GM12878 (cell line): ENCODE results near the gene PAEP. TPM values are rescaled to one million over a fixed set of nuclear protein-coding genes. Genes with fewer than 3 reads are reported as not detected.

ENCODE experiments used
- ATAC-seq: fragments of 200-7000 bp; cut with Tn5 transposase; 3 replicates; pipeline ENCODE4 v1.9.1; 2020; ENCODE audit warnings: mild to moderate bottlenecking, moderate library complexity
- BruUV-seq: library from RNA; stranded (reverse); fragments of 400-500 nt; replicated peaks from 2 replicates; lab custom pipeline; 2021; lab: Mats Ljungman, UMichigan
- CTCF ChIA-PET: fragments of 300-600 bp; sonication (Branson Sonifier 250); formaldehyde crosslinking; extraction: SDS; loops from one replicate; lab custom pipeline; 2021; ENCODE audit warnings: inconsistent platforms; lab: Yijun Ruan, JAX
- POLR2A ChIA-PET: fragments of 350-600 bp; formaldehyde crosslinking; extraction: SDS; loops from one replicate; lab custom pipeline; 2021; ENCODE audit warnings: inconsistent platforms; lab: Charles Lee
- RAD21 ChIA-PET: fragments of 300-600 bp; sonication (Branson Sonifier 250); formaldehyde crosslinking; loops from one replicate; lab custom pipeline; 2023; ENCODE audit warnings: antibody characterized with exemption; ENCODE audit not compliant: unreplicated experiment; lab: Charles Lee
- SMC1A ChIA-PET: fragments of 300-600 bp; sonication (Branson Sonifier 250); formaldehyde crosslinking; loops from one replicate; lab custom pipeline; 2023; ENCODE audit not compliant: unreplicated experiment, uncharacterized antibody; lab: Charles Lee
- DNase-seq: peaks from one replicate; pipeline ENCODE4 v3.0.0-alpha.2; 2011; ENCODE audit warnings: low read depth, low spot score
- FAIRE-seq: peaks from 3 replicates; lab custom pipeline; 2011; peaks lifted over from hg19 to GRCh38; lab: Jason Lieb, UNC
- H2AFZ ChIP-seq: 2 replicates; pipeline ENCODE4 v1.6.0; 2011; ENCODE audit warnings: low read depth, low read length, control low read depth; ENCODE audit not compliant: control insufficient read depth
- H3K27ac ChIP-seq: 2 replicates; pipeline ENCODE4 v1.5.1; 2011; ENCODE audit warnings: control low read depth; ENCODE audit not compliant: control insufficient read depth, insufficient read depth
- H3K27me3 ChIP-seq, 2 experiments: replicated peaks in 1 of 2; 2 replicates each; pipeline versions ENCODE4 v1.6.0 to v1.6.1; 2011; ENCODE audit warnings: low read length in 1 of 2; ENCODE audit not compliant: control insufficient read depth in 2 of 2, insufficient read depth in 2 of 2
- H3K36me3 ChIP-seq, 2 experiments: 2 replicates each; pipeline ENCODE4 v1.5.1; 2011; ENCODE audit warnings: low read length in 1 of 2; ENCODE audit not compliant: control insufficient read depth in 2 of 2, insufficient read depth in 2 of 2
- H3K4me1 ChIP-seq: 2 replicates; pipeline ENCODE4 v1.6.1; 2011; ENCODE audit warnings: mild to moderate bottlenecking, low read length, moderate library complexity, mixed read lengths; ENCODE audit not compliant: control insufficient read depth, insufficient read depth
- H3K4me2 ChIP-seq: 2 replicates; pipeline ENCODE4 v1.6.0; 2011; ENCODE audit warnings: control low read depth; ENCODE audit not compliant: control insufficient read depth, insufficient read depth
- H3K4me3 ChIP-seq: fragments of 200-600 bp; sonication (generic); 2 replicates; pipeline ENCODE4 v1.5.1; 2016
- H3K79me2 ChIP-seq: 2 replicates; pipeline ENCODE4 v1.6.0; 2011; ENCODE audit warnings: low read length; ENCODE audit not compliant: control insufficient read depth, insufficient read depth
- H3K9ac ChIP-seq: 2 replicates; pipeline ENCODE4 v1.8.0; 2011; ENCODE audit warnings: low read length, control low read depth, mixed read lengths; ENCODE audit not compliant: control insufficient read depth, insufficient read depth
- H3K9me3 ChIP-seq: replicated peaks from 3 replicates; pipeline ENCODE4 v1.5.1; 2011; ENCODE audit warnings: mild to moderate bottlenecking, low read length; ENCODE audit not compliant: control insufficient read depth, insufficient read depth
- H4K20me1 ChIP-seq: 2 replicates; pipeline ENCODE4 v1.6.0; 2011; ENCODE audit not compliant: control insufficient read depth, insufficient read depth
- BCLAF1 ChIP-seq: fragments of 450-650 bp; IDR thresholded peaks from 2 replicates; pipeline ENCODE4 v1.6.1; 2017; ENCODE audit warnings: antibody characterized with exemption, mild to moderate bottlenecking, moderate library complexity
- CHD2 ChIP-seq: IDR thresholded peaks from 2 replicates; pipeline ENCODE4 v1.6.1; 2011; ENCODE audit warnings: low read depth, low read length, improper control_type of control experiment, borderline replicate concordance
- EP300 ChIP-seq, 2 experiments: fragments of 150-350 bp in 1 of 2; IDR thresholded peaks; 2 replicates each; pipeline ENCODE4 v1.6.1; 2011 to 2012; ENCODE audit warnings: low read depth in 2 of 2, low read length in 2 of 2, borderline replicate concordance in 1 of 2, improper control_type of control experiment in 1 of 2, inconsistent platforms in 1 of 2; ENCODE audit not compliant: control insufficient read depth in 1 of 2
- ETV6 ChIP-seq, 2 experiments: fragments of 450-650 bp in 1 of 2; IDR thresholded peaks in 1 of 2; conservative IDR thresholded peaks in 1 of 2; 2 replicates each; pipeline ENCODE4 v1.6.1; 2014; ENCODE audit warnings: antibody characterized with exemption in 1 of 2, borderline replicate concordance in 1 of 2, low read depth in 1 of 2, mild to moderate bottlenecking in 1 of 2, moderate library complexity in 1 of 2
- PBX3 ChIP-seq: IDR thresholded peaks from 2 replicates; pipeline ENCODE4 v1.6.1; 2011; ENCODE audit warnings: mild to moderate bottlenecking, low read depth, low read length, moderate library complexity; ENCODE audit not compliant: insufficient replicate concordance
- RCOR1 ChIP-seq: conservative IDR thresholded peaks from 2 replicates; pipeline ENCODE4 v1.6.1; 2012; ENCODE audit warnings: low read depth, low read length, improper control_type of control experiment
- STAT3 ChIP-seq: IDR thresholded peaks from 2 replicates; pipeline ENCODE4 v1.6.1; 2011; ENCODE audit warnings: low read depth, low read length, improper control_type of control experiment
- TCF3 ChIP-seq: IDR thresholded peaks from 2 replicates; pipeline ENCODE4 v1.6.1; 2012; ENCODE audit warnings: low read depth, mild to moderate bottlenecking, low read length, borderline replicate concordance; ENCODE audit not compliant: insufficient read depth
- WGBS: methylation state at CpG from one replicate; pipeline ENCODE4 v1.1.6; 2016; ENCODE audit warnings: low lambda C conversion rate; ENCODE audit not compliant: insufficient replicate concordance, insufficient coverage; ENCODE audit errors: missing lambda C conversion rate; 5-methylcytosine and 5-hydroxymethylcytosine counted together
- in situ Hi-C: fragments of 300-500 bp; cut with MboI; formaldehyde crosslinking; loops from 9 replicates; pipeline ENCODE4 v1.14.3; 2018; ENCODE audit warnings: mixed read lengths
- intact Hi-C: fragments of 100-400 bp; cut with micrococcal nuclease; formaldehyde crosslinking; loops from one replicate; pipeline ENCODE4 v1.14.2; 2022; ENCODE audit not compliant: unreplicated experiment
- polyA plus RNA-seq, 11 experiments: library from polyadenylated mRNA; depleted of rRNA in 4 of 11; unstranded in 6 of 11; stranded (reverse) in 5 of 11; fragments of >200 nt; fragmentation: Nextera tagmentation in 4 of 11; fragmentation: Illumina TruSeq in 1 of 11; extraction: Ambion mirVana in 4 of 11; extraction: Trizol in 1 of 11; gene quantifications; 1 replicate in 1 of 11; 2 replicates in 10 of 11; pipeline versions ENCODE4 v1.2.1 to v1.2.3, GENCODE V29; 2011 to 2016; ENCODE audit warnings: inconsistent platforms in 2 of 11, missing spikeins in 2 of 11, low read depth in 1 of 11
- total RNA-seq, 4 experiments: library from RNA; depleted of rRNA in 3 of 4; stranded (reverse); fragments of >200 nt in 3 of 4; fragmentation: Illumina TruSeq in 1 of 4; extraction: Trizol in 1 of 4; gene quantifications; 2 replicates each; pipeline versions ENCODE4 v1.2.1 to v1.2.3, GENCODE V29; 2013 to 2021
- TF ChIP-seq, protein P1 (sequence below): IDR thresholded peaks from 2 replicates; pipeline ENCODE4 v1.6.1; 2011; ENCODE audit warnings: borderline replicate concordance, low read depth, mild to moderate bottlenecking, moderate library complexity, low read length; ENCODE audit not compliant: insufficient read depth, poor library complexity, severe bottlenecking
- TF ChIP-seq, protein P2 (sequence below): IDR thresholded peaks from 2 replicates; pipeline ENCODE4 v1.6.1; 2012; ENCODE audit warnings: low read length, inconsistent platforms

Gene PAEP
- total and polyA plus RNA-seq, 10 of the 15 experiments (the other 5 are each of a cell fraction or from before 2014, with no cell fraction given) = not detected

DNA sequence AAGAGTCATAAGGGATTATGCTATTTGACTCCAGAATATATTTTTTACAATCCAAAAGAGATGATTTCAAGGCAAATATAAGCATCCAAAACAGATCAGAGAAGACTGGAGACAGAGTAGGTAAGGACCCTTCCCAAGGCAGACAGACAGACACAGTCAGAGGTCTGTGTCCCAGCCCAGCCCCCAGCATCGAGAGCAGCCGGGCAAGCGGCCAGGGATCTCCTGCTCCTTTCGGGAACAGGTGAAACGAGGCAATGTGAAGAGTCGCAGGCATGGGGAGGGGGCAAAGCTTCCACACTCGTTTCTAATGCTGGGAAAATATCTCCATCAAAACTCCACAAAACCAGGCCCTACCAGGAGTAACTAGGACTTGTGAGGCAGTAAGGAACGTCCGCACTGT is 5.8 kb downstream of the PAEP start:
- ChIA-PET CTCF (no interaction called here), POLR2A (no interaction called here), SMC1A (no interaction called here), RAD21 (interaction anchor here (0.6 kb wide), 1 partner anchor 504 kb away, joined by 3 read pairs; no protein-coding TSS in a partner anchor)
- no TSS peak for BruUV-seq
- Histone ChIP-seq H3K4me1 (no peaks in the 10 kb centered on the region), H2AFZ (no peak overlapping the region), H3K27ac (no peak overlapping the region), H3K79me2 (no peaks in the 10 kb centered on the region), H3K27me3 (no peaks in the 10 kb centered on the region), H3K4me2 (no peak overlapping the region), H4K20me1 (no peaks in the 10 kb centered on the region), H3K9me3 (no peaks in the 10 kb centered on the region), H3K36me3 (no peaks in the 10 kb centered on the region), H3K9ac (no peak overlapping the region), H3K4me3 (no peak overlapping the region)
- ATAC-seq = no peak
- no peak for FAIRE-seq
- no peak for DNase-seq
- in situ Hi-C loops (no loop called here), intact Hi-C loops (no loop called here)
- TF ChIP-seq ETV6 (conservative IDR thresholded peaks at IDR 0.05 in 1 of 2, IDR thresholded peaks at IDR 0.05 in 1 of 2; ENCODE audit: borderline replicate concordance in 1 of 2, low read depth in 1 of 2) (no peak), TCF3 (no peak), BCLAF1 (no peak), PBX3 (no peak), CHD2 (no peak), EP300 (IDR thresholded peaks at IDR 0.05; ENCODE audit: borderline replicate concordance in 1 of 2, control insufficient read depth in 1 of 2, low read depth in 2 of 2, low read length in 2 of 2) (no peak), STAT3 (no peak), RCOR1 (no peak)
- TF ChIP-seq, protein P1, sequence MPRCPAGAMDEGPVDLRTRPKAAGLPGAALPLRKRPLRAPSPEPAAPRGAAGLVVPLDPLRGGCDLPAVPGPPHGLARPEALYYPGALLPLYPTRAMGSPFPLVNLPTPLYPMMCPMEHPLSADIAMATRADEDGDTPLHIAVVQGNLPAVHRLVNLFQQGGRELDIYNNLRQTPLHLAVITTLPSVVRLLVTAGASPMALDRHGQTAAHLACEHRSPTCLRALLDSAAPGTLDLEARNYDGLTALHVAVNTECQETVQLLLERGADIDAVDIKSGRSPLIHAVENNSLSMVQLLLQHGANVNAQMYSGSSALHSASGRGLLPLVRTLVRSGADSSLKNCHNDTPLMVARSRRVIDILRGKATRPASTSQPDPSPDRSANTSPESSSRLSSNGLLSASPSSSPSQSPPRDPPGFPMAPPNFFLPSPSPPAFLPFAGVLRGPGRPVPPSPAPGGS = no peak
- TF ChIP-seq, protein P2, sequence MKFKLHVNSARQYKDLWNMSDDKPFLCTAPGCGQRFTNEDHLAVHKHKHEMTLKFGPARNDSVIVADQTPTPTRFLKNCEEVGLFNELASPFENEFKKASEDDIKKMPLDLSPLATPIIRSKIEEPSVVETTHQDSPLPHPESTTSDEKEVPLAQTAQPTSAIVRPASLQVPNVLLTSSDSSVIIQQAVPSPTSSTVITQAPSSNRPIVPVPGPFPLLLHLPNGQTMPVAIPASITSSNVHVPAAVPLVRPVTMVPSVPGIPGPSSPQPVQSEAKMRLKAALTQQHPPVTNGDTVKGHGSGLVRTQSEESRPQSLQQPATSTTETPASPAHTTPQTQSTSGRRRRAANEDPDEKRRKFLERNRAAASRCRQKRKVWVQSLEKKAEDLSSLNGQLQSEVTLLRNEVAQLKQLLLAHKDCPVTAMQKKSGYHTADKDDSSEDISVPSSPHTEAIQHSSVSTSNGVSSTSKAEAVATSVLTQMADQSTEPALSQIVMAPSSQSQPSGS = no peak
- WGBS = 39% methylated on average over 9 of the region's 9 CpGs
